NCI-H1436 treated with DMSO at 0.1 percent for 48 hours (cell line): Measurements from ENCODE around the gene GUCY1A1.

Source experiments
- DNase-seq: peaks from one replicate; lab custom pipeline; 2025; lab: John Stamatoyannopoulos, UW

GUCY1A1 gene

DNA sequence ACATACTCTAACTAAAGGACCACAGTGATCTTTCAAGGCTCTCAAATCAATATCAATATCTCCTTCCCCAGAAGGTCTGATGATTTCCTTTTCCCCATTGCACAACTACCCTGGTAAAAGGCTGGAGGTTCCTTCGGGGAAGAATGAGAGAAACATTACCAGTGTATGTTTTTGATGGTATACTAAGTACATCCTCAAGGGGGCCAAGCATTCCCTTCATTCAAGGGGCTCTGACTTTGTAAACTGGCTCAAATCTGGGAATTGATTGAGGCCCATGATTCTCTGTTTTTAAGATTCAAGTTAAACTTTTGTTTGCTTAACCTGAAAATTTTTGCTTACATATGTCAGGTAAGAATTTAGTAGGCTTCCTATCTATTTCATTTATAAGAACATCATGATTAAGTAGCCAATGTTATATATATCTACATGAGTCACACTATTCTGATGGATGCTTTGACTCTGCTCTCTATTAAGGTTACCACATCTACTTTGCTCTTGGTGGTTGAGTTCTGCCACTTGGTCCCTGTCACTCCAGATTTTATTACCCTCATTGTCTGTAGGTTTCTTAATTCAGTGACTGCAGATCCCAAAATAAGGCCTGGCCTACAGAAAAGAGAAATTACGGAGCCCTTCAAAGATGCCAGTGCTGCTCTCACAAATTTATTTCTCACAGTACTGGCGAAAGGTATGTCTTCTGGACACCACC is 75.8 kb downstream of the GUCY1A1 start:
- DNase-seq: no peak

DNA sequence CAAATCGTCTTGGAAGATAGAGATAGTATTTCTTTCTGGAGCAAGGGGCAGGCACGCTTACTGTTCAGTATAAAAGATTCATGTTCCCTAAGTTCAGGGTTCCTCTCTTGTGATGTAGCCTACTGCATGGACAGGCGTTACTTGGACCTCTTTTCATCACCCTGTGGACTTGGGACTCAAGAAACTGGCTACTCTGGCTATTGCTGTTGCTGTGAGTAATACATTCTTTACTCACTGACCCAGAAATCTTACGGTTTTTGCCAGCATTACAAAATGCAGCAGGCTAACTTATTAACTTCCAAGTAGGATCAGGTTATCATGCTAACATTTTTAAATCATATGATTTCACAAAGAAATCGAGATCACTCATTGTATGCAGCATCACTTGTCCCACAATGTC is 79.3 kb downstream of the GUCY1A1 start:
- DNase-seq: no peak

GRCh38 chr4:155748039-155748438 is 81.4 kb downstream of the GUCY1A1 start:
- no peak for DNase-seq

- no peak for DNase-seq
Measured at GRCh38 chr4:155749041-155749440, 82.4 kb downstream of the GUCY1A1 start.

DNA sequence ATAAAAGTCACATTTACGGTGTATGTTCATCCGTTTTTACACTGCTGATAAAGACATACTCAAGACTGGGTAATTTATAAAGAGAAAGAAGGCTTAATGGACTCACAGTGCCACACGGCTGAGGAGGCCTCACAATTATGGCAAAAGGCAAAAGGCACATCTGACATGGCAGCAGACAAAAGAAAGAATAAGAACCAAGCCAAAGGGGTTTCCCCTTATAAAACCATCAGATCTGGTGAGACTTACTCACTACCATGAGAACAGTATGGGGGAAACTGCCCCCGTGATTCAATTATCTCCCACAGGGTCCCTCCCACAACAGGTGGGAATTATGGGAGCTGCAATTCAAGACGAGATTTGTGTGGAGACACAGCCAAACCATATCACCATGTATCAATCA is 84.9 kb downstream of the GUCY1A1 start:
- DNase-seq: no peak

GRCh38 chr4:155757745-155758265 is 91.2 kb downstream of the GUCY1A1 start:
- DNase-seq: no peak

- DNase-seq: no peak
Measured at GRCh38 chr4:155758481-155759371, 92.1 kb downstream of the GUCY1A1 start, which contains the start of gene GUCY1B1. Gene GUCY1B1, plus strand, starts transcription at chr4:155759021. Its CDS starts 120 bp downstream, at chr4:155759141.

- DNase-seq: no peak
Measured at GRCh38 chr4:155759372-155760252, 93.0 kb downstream of the GUCY1A1 start.

- DNase-seq: no peak
Measured at GRCh38 chr4:155761047-155761446, 94.4 kb downstream of the GUCY1A1 start.

DNA sequence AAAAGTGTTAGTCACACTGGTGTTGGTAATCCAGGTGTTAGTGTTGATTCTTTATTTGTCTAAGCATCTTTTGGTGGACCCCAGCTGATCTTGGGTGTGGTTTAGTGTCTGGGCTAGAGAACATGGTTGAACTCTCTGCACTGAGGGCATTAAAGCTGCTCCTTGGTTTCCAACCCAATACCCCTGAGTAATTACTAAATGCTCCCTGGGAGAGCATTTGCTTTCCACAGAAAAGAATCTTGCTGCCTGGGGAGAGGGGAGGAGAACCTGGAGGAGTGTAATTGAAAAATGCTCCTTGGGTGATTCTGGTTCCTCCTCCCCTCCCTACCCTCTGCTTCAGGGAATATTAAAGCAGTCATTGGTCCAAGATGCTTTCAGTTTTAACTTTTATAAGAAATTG is 95.3 kb downstream of the GUCY1A1 start:
- no peak for DNase-seq

DNA sequence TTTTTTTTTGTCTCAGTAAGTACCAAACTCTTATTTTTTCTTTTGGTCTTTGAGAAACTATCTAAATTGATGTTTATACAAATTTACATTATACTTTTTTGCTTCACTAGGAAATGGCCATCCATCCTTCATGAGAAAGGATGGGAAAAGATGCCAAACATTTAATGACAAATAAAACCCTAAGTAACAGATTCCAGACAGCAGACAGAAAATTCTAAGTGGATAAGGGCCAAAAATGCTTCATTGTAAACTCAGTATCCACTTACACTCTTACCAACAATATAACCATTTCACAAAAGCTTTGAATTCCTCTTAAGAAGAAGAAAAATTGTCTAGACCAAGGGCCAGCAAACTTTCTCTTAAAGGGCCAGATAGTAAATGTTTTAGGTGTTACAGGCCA is 95.7 kb downstream of the GUCY1A1 start:
- DNase-seq: no peak

GRCh38 chr4:155763551-155763950 is 96.9 kb downstream of the GUCY1A1 start:
- DNase-seq: no peak

DNA sequence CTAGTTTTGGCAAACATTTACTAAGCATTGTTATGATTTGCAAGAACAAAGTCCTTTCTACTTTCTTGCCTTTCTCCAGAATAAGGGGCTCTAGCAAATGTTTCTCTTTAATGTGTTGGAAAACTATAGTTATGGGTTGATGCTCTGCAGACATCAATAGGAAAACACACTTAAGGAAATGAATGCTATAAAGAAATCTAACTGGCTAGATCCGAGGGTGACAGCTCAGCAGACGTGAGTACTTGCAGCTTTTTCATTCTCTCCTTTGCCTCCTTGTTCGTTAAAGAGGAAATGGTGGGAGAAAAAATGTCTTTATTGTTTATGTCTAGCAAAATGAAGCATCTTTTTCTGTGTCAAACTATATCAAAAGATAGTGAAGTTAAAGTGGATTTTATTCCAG is 98.5 kb downstream of the GUCY1A1 start:
- DNase-seq: no peak

- no peak for DNase-seq
Measured at GRCh38 chr4:155766622-155767021, 100.0 kb downstream of the GUCY1A1 start.

GRCh38 chr4:155768370-155768769 is 101.7 kb downstream of the GUCY1A1 start:
- DNase-seq: no peak

- no peak for DNase-seq
Measured at GRCh38 chr4:155769090-155769489, 102.4 kb downstream of the GUCY1A1 start.

GRCh38 chr4:155772459-155773195 is 106.0 kb downstream of the GUCY1A1 start:
- DNase-seq: no peak

GRCh38 chr4:155773196-155773800 is 106.7 kb downstream of the GUCY1A1 start:
- DNase-seq: no peak

DNA sequence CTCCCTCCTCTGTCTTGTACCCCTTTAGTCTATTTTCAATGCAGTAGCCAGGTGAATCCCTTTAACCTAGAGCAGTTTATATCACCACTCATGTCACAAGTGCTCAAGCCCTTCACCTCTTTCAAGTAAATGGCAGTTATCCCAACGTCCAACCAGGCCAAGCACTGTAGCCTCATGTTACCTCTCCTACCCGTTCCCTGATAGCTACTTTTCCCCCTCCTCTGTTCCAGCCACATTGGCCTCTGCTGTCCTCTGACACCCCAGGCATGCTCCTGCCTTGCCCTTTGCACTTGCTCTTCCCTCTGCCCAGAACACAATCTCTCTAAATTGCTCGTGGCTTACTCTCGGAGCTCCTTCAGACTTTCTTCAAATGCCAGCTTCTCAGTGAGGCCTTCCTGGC is 107.4 kb downstream of the GUCY1A1 start:
- DNase-seq: no peak

- no peak for DNase-seq
Measured at GRCh38 chr4:155777971-155778735, 111.5 kb downstream of the GUCY1A1 start.
